ENCODE measurements around the gene S1PR3. TPM values are rescaled to one million over a fixed set of nuclear protein-coding genes. Genes with fewer than 3 reads are reported as not detected.

S1PR3 gene
- total RNA-seq, 2 experiments from 2014 or later, result 0.06 TPM; not detected in 1

DNA sequence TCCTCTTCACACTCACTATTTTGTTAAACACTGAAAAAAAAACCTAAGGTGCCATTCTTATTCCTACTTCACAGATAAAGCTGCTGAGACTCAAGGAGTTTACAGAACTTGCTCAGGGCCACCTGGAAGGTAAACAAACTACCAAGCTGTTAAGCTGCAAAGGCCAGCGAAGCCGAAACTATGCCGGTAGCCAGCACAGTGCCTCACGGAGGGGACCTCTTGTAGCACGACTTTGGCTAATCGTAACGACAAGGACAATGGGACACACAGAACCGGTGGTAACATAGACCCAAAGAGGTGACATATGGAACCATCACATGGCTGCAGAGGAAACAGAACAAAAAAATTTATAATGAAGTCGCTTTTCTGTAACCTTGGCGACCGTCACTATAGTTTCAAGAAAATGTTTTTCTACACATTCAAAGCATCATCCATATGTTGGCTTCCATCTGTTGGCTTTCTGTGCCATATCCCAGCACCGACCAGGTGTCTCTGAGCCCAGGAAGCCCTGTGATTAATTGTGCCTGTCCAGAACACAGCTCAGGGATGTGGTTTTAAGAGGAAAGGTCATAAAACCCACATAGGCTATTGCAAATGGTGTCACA is 60.3 kb downstream of the S1PR3 start:
- no peak overlapping the region for H3K4me3 Mint-ChIP-seq
- peaks cover 8% of the 10 kb centered on the region for H3K27me3 Mint-ChIP-seq
- no peak overlapping the region for H3K27ac Mint-ChIP-seq
- ATAC-seq (ENCODE audit: low read depth), result no peak
- no peaks in the 10 kb centered on the region for H3K4me1 Mint-ChIP-seq
- POLR2A ChIA-PET, result no interaction called here
- DNase-seq, result no peak
- H3K36me3 Mint-ChIP-seq, result no peaks in the 10 kb centered on the region
- no peaks in the 10 kb centered on the region for H3K9me3 Mint-ChIP-seq

DNA sequence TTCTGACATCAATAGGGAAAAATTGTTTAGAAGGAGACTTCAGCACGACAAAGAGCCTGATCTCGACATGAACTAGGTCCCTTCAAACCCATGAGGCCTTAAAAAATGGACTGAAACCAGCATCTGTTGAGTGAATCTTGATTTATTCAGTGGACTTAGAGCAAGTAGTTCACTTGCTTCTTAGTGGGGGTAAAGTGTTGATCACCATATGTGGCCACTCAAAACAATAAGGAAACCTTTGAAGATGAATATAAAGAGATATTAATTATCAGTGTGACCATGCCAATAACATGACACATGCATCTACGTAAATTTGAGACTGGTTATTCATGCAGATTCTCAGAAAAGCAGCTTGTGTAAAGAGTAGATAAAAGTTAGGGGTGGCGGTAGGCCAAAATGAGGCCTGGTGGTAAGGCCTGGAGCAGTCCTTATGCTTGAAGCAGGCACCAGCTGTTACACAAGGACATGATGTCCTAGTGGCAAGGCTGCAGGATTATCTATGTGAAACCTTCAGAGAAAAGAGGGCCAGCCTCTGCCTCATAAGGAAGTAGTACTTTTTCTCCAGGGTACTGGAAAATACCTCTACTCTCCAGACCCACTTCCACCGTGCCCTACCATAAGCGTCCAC is 61.3 kb downstream of the S1PR3 start:
- H3K4me3 Mint-ChIP-seq, result no peak overlapping the region
- H3K36me3 Mint-ChIP-seq, result no peaks in the 10 kb centered on the region
- H3K27ac Mint-ChIP-seq, result no peak overlapping the region
- H3K27me3 Mint-ChIP-seq, result peaks cover 4% of the 10 kb centered on the region
- DNase-seq (no peak), ATAC-seq (ENCODE audit: low read depth) (no peak)
- no peaks in the 10 kb centered on the region for H3K4me1 Mint-ChIP-seq
- H3K9me3 Mint-ChIP-seq, result no peaks in the 10 kb centered on the region
- POLR2A ChIA-PET, result no interaction called here

DNA sequence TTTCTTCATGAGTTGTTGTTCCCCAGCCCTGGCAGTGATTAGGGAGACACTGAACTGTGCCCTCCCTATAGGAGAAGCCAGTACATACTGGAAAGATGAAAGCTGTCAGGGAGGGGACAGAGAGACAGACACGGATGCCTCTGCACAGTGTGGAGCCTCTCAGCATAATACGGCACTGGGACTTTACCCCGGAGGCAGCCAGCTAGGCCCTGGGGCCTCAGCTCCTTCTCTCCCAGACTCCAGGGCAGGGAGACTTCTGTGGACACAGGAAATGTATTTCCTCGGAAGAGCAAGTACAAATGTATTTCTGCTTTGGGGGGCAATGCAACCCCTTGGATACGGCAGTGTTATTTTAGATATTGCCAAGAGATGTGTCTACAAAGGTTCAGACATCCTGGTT is 62.0 kb downstream of the S1PR3 start:
- POLR2A ChIA-PET, result no interaction called here
- peaks cover 3% of the 10 kb centered on the region for H3K27me3 Mint-ChIP-seq
- ATAC-seq (ENCODE audit: low read depth), result no peak
- H3K9me3 Mint-ChIP-seq, result no peaks in the 10 kb centered on the region
- no peaks in the 10 kb centered on the region for H3K4me1 Mint-ChIP-seq
- H3K4me3 Mint-ChIP-seq, result no peak overlapping the region
- H3K27ac Mint-ChIP-seq, result no peak overlapping the region
- no peaks in the 10 kb centered on the region for H3K36me3 Mint-ChIP-seq
- no peak for DNase-seq

Other genes starting within 250 kb of the S1PR3 start
- gene SHC3, start 187.3 kb downstream of the S1PR3 start, total RNA-seq, result not detected